HepG2 (cell line): ENCODE results near the gene CDK6. TPM values are rescaled to one million over a fixed set of nuclear protein-coding genes. Genes with fewer than 3 reads are reported as not detected.

ENCODE experiments used
- ATAC-seq: fragments of 200-7000 bp; cut with Tn5 transposase; 3 replicates; pipeline ENCODE4 v1.9.1; 2020; ENCODE audit warnings: mild to moderate bottlenecking, moderate library complexity
- BruUV-seq: library from RNA; stranded (reverse); fragments of 400-500 nt; replicated peaks from 2 replicates; lab custom pipeline; 2021; lab: Mats Ljungman, UMichigan
- CTCF ChIA-PET: fragments of 300-600 bp; formaldehyde crosslinking; extraction: SDS; loops from one replicate; lab custom pipeline; 2021; ENCODE audit warnings: low total read pairs, inconsistent platforms, low intra/inter-chr PET ratio; lab: Yijun Ruan, JAX
- POLR2A ChIA-PET: fragments of 350-600 bp; sonication (Branson Sonifier 250); formaldehyde crosslinking; loops from one replicate; lab custom pipeline; 2020; ENCODE audit warnings: antibody characterized with exemption, inconsistent platforms; lab: Yijun Ruan, JAX
- DNase-seq: peaks from one replicate; pipeline ENCODE4 v3.0.0-alpha.2; 2015; ENCODE audit warnings: low spot score
- FAIRE-seq: peaks from 3 replicates; lab custom pipeline; 2011; peaks lifted over from hg19 to GRCh38; lab: Jason Lieb, UNC
- H2AFZ ChIP-seq: one replicate; pipeline ENCODE4 v1.6.1; 2011; ENCODE audit warnings: low read length, inconsistent platforms
- H3K27ac ChIP-seq: fragments of 300-600 bp; 3 replicates; pipeline ENCODE4 v1.8.0; 2011; ENCODE audit warnings: mixed run types, mild to moderate bottlenecking, mixed read lengths, low read length, inconsistent platforms; ENCODE audit not compliant: insufficient read depth; ENCODE audit errors: extremely low read length
- H3K27me3 ChIP-seq, 2 experiments: fragments of 200-600 bp in 1 of 2; 2 replicates in 1 of 2; 3 replicates in 1 of 2; pipeline versions ENCODE4 v1.6.0 to v1.8.0; 2011; ENCODE audit warnings: low read length in 2 of 2, mild to moderate bottlenecking in 2 of 2, moderate library complexity in 2 of 2, inconsistent platforms in 1 of 2; ENCODE audit not compliant: insufficient read depth in 2 of 2, control insufficient read depth in 1 of 2
- H3K36me3 ChIP-seq, 2 experiments: fragments of 200-600 bp in 1 of 2; replicated peaks in 1 of 2; 2 replicates in 1 of 2; 3 replicates in 1 of 2; pipeline versions ENCODE4 v1.5.1 to v1.8.0; 2011; ENCODE audit warnings: low read length in 2 of 2, inconsistent platforms in 1 of 2; ENCODE audit not compliant: insufficient read depth in 2 of 2, control insufficient read depth in 1 of 2
- H3K4me1 ChIP-seq: 2 replicates; pipeline ENCODE4 v1.5.1; 2012; ENCODE audit warnings: low read length, inconsistent platforms; ENCODE audit not compliant: insufficient read depth
- H3K4me2 ChIP-seq: 2 replicates; pipeline ENCODE4 v1.6.0; 2011; ENCODE audit warnings: low read depth, low read length, inconsistent platforms
- H3K4me3 ChIP-seq, 3 experiments: fragments of 200-600 bp in 1 of 3; sonication (generic), shearing (Covaris generic) in 1 of 3; replicated peaks in 1 of 3; 2 replicates each; pipeline ENCODE4 v1.5.1; 2011 to 2016; ENCODE audit warnings: low read length in 3 of 3, inconsistent platforms in 2 of 3, low read depth in 2 of 3, mild to moderate bottlenecking in 2 of 3, control low read depth in 1 of 3, mixed read lengths in 1 of 3; ENCODE audit not compliant: insufficient read depth in 1 of 3
- H3K79me2 ChIP-seq: one replicate; pipeline ENCODE4 v1.6.1; 2011; ENCODE audit warnings: low read length, inconsistent platforms; ENCODE audit not compliant: insufficient read depth
- H3K9ac ChIP-seq: 2 replicates; pipeline ENCODE4 v1.6.0; 2011; ENCODE audit warnings: mild to moderate bottlenecking, low read depth, low read length, inconsistent platforms; ENCODE audit not compliant: insufficient read depth
- H3K9me3 ChIP-seq: 2 replicates; pipeline ENCODE4 v1.5.1; 2012; ENCODE audit warnings: mild to moderate bottlenecking, low read length
- H4K20me1 ChIP-seq: 2 replicates; pipeline ENCODE4 v1.6.0; 2011; ENCODE audit warnings: inconsistent platforms, mild to moderate bottlenecking, low read length, moderate library complexity; ENCODE audit not compliant: insufficient read depth
- ARNT2 ChIP-seq: sonication (generic); formaldehyde crosslinking; IDR thresholded peaks from 2 replicates; pipeline ENCODE4 v1.8.0; 2022; ENCODE audit warnings: mild to moderate bottlenecking, low read depth, missing genetic modification reagents, moderate library complexity
- CREB3 ChIP-seq: sonication (generic); formaldehyde crosslinking; IDR thresholded peaks from 2 replicates; pipeline ENCODE4 v1.5.0; 2020; ENCODE audit warnings: missing genetic modification reagents
- HOXA3 ChIP-seq: sonication (generic); formaldehyde crosslinking; IDR thresholded peaks from 2 replicates; pipeline ENCODE4 v1.5.0; 2020; ENCODE audit warnings: missing genetic modification reagents
- JARID2 ChIP-seq: sonication (generic); formaldehyde crosslinking; IDR thresholded peaks from 2 replicates; pipeline ENCODE4 v1.8.1; 2023; ENCODE audit warnings: missing genetic modification reagents, inconsistent platforms; ENCODE audit not compliant: insufficient replicate concordance
- NFATC3 ChIP-seq: sonication (generic); formaldehyde crosslinking; IDR thresholded peaks from 2 replicates; pipeline ENCODE4 v1.5.1; 2020; ENCODE audit warnings: mild to moderate bottlenecking, missing genetic modification reagents
- NR2F6 ChIP-seq, 2 experiments: IDR thresholded peaks; 2 replicates each; pipeline ENCODE4 v1.6.1; 2016; ENCODE audit warnings: antibody characterized with exemption in 1 of 2, mild to moderate bottlenecking in 1 of 2
- RBAK ChIP-seq: sonication (generic); formaldehyde crosslinking; IDR thresholded peaks from 2 replicates; pipeline ENCODE4 v1.5.1; 2020; ENCODE audit warnings: mild to moderate bottlenecking, missing genetic modification reagents
- SIN3A ChIP-seq: IDR thresholded peaks from 2 replicates; pipeline ENCODE4 v1.6.1; 2011; ENCODE audit warnings: low read depth, mild to moderate bottlenecking, control low read depth, low read length, borderline replicate concordance
- SMAD1 ChIP-seq: sonication (generic); formaldehyde crosslinking; IDR thresholded peaks from 2 replicates; pipeline ENCODE4 v1.4.0; 2020; ENCODE audit warnings: missing genetic modification reagents, low read depth, mild to moderate bottlenecking, borderline replicate concordance
- SMARCC2 ChIP-seq: fragments of 450-650 bp; IDR thresholded peaks from 2 replicates; pipeline ENCODE4 v1.6.1; 2017; ENCODE audit warnings: antibody characterized with exemption, mild to moderate bottlenecking
- SOX13 ChIP-seq, 3 experiments: fragments of 450-650 bp in 1 of 3; sonication (generic) in 1 of 3; formaldehyde crosslinking in 1 of 3; IDR thresholded peaks in 2 of 3; conservative IDR thresholded peaks in 1 of 3; 2 replicates each; pipeline versions ENCODE4 v1.5.0 to v1.6.1; 2016 to 2020; ENCODE audit warnings: antibody characterized with exemption in 1 of 3, mild to moderate bottlenecking in 1 of 3, missing compliant biosample characterization in 1 of 3, missing genetic modification reagents in 1 of 3, moderate library complexity in 1 of 3
- TFE3 ChIP-seq: IDR thresholded peaks from 2 replicates; pipeline ENCODE4 v1.6.1; 2016
- TMF1 ChIP-seq: sonication (generic); formaldehyde crosslinking; IDR thresholded peaks from 2 replicates; pipeline ENCODE4 v1.8.1; 2022; ENCODE audit warnings: low read depth, missing genetic modification reagents
- WGBS: methylation state at CpG from one replicate; pipeline ENCODE4 v1.1.6; 2017; ENCODE audit warnings: low lambda C conversion rate; 5-methylcytosine and 5-hydroxymethylcytosine counted together
- in situ Hi-C: cut with HindIII; loops from 2 replicates; pipeline ENCODE4 v1.10.0; 2017; ENCODE audit warnings: low pct_unique_long_range_greater_than_20kb; ENCODE audit not compliant: extremely low pct_ligation_motif_present
- intact Hi-C: fragments of 100-400 bp; cut with micrococcal nuclease; formaldehyde crosslinking; loops from one replicate; pipeline ENCODE4 v1.10.0; 2022; ENCODE audit not compliant: unreplicated experiment
- polyA plus RNA-seq, 8 experiments: library from polyadenylated mRNA; depleted of rRNA in 3 of 8; stranded (reverse) in 7 of 8; unstranded in 1 of 8; fragments of >200 nt; fragmentation: Illumina TruSeq in 4 of 8; extraction: Trizol in 4 of 8; gene quantifications; 2 replicates each; pipeline versions ENCODE4 v1.2.1 to v1.2.3, GENCODE V29; 2011 to 2016; ENCODE audit warnings: low read depth in 4 of 8, missing spikeins in 1 of 8, mixed read lengths in 1 of 8; ENCODE audit not compliant: insufficient read depth in 1 of 8
- total RNA-seq, 5 experiments: library from RNA; depleted of rRNA; stranded (reverse); fragments of >200 nt; fragmentation: Illumina TruSeq; extraction: Trizol; gene quantifications; 2 replicates each; pipeline ENCODE4 v1.2.3, GENCODE V29; 2016; ENCODE audit warnings: low read depth in 1 of 5
- TF ChIP-seq, protein P1 (sequence below): sonication (generic); formaldehyde crosslinking; IDR thresholded peaks from 2 replicates; pipeline ENCODE4 v1.4.0; 2020; ENCODE audit warnings: missing genetic modification reagents, borderline replicate concordance
- TF ChIP-seq, protein P2 (sequence below): sonication (generic); formaldehyde crosslinking; IDR thresholded peaks from 2 replicates; pipeline ENCODE4 v1.9.0; 2021; ENCODE audit warnings: missing genetic modification reagents, mild to moderate bottlenecking, borderline replicate concordance

The CDK6 gene
- total and polyA plus RNA-seq, 2 of the 13 experiments (the other 11 are each of a cell fraction or from before 2014, with no cell fraction given): 34.6 to 90.8 TPM

GRCh38 chr7:92751902-92752901 lies 84.2 kb downstream of the CDK6 start:
- Histone ChIP-seq H3K4me3 (no peak overlapping the region; a peak in 1 of 6 replicates), H3K9ac (0 out of 2 replicates have a peak overlapping the region, but pooled peaks have one; percentile 9), H3K4me2 (peak overlapping the region; percentile 65), H4K20me1 (no peaks in the 10 kb centered on the region), H3K27ac (peak overlapping the region; percentile 69), H3K27me3 (no peaks in the 10 kb centered on the region), H3K4me1 (peaks cover 54% of the 10 kb centered on the region), H3K36me3 (peaks cover 4 to 22% of the 10 kb centered on the region in 2 experiments; a peak in 3 of 5 replicates), H2AFZ (no peak overlapping the region), H3K9me3 (no peaks in the 10 kb centered on the region), H3K79me2 (peaks cover 84% of the 10 kb centered on the region)
- POLR2A ChIA-PET: interaction anchor here (0.6 to 1.0 kb wide), 3 partner anchors 55 to 132 kb away, joined by 3 to 9 read pairs (median 3); no protein-coding TSS in a partner anchor
- WGBS: 71% methylated on average over 4 of the region's 4 CpGs
- CTCF ChIA-PET: no interaction called here
- peak; percentile 70 for FAIRE-seq
- ATAC-seq: peak; percentile 98
- intact Hi-C loops (loop anchor here (1.0 to 5.0 kb wide), 2 partner anchors 57 to 80 kb away; no protein-coding TSS in a partner anchor), in situ Hi-C loops (no loop called here)
- BruUV-seq: no TSS peak
- DNase-seq: peak; percentile 93
- TF ChIP-seq HOXA3 (CRISPR knock-in tag) (no peak), SMAD1 (CRISPR knock-in tag) (no peak), SMARCC2 (peak; percentile 89), CREB3 (no peak), SOX13 (IDR thresholded peaks at IDR 0.05) (no peak), SOX13 (CRISPR knock-in tag; conservative IDR thresholded peaks at IDR 0.05 in 1 of 2, IDR thresholded peaks at IDR 0.05 in 1 of 2) (peak in 1 of 2 experiments; percentile 85; a peak in 2 of 4 replicates), JARID2 (CRISPR knock-in tag) (no peak), NFATC3 (CRISPR knock-in tag) (no peak), TMF1 (CRISPR knock-in tag) (no peak), NR2F6 (IDR thresholded peaks at IDR 0.05) (no peak), NR2F6 (CRISPR knock-in tag; IDR thresholded peaks at IDR 0.05) (peak; percentile 30; the same call in 1 of the 2 replicates), RBAK (CRISPR knock-in tag) (no peak), SIN3A (no peak), ARNT2 (CRISPR knock-in tag) (no peak), TFE3 (CRISPR knock-in tag) (peak; percentile 74)
- TF ChIP-seq, protein P1, sequence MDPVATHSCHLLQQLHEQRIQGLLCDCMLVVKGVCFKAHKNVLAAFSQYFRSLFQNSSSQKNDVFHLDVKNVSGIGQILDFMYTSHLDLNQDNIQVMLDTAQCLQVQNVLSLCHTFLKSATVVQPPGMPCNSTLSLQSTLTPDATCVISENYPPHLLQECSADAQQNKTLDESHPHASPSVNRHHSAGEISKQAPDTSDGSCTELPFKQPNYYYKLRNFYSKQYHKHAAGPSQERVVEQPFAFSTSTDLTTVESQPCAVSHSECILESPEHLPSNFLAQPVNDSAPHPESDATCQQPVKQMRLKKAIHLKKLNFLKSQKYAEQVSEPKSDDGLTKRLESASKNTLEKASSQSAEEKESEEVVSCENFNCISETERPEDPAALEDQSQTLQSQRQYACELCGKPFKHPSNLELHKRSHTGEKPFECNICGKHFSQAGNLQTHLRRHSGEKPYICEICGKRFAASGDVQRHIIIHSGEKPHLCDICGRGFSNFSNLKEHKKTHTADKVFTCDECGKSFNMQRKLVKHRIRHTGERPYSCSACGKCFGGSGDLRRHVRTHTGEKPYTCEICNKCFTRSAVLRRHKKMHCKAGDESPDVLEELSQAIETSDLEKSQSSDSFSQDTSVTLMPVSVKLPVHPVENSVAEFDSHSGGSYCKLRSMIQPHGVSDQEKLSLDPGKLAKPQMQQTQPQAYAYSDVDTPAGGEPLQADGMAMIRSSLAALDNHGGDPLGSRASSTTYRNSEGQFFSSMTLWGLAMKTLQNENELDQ: no peak
- TF ChIP-seq, protein P2, sequence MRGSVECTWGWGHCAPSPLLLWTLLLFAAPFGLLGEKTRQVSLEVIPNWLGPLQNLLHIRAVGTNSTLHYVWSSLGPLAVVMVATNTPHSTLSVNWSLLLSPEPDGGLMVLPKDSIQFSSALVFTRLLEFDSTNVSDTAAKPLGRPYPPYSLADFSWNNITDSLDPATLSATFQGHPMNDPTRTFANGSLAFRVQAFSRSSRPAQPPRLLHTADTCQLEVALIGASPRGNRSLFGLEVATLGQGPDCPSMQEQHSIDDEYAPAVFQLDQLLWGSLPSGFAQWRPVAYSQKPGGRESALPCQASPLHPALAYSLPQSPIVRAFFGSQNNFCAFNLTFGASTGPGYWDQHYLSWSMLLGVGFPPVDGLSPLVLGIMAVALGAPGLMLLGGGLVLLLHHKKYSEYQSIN: no peak
